Panc1 (cell line): ENCODE results near the gene FBXO31. TPM values are rescaled to one million over a fixed set of nuclear protein-coding genes. Genes with fewer than 3 reads are reported as not detected.
A peak's percentile ranks its signal among the peaks of the same experiment; 100 is the strongest.

Source experiments
- ATAC-seq: fragments of 200-7000 bp; cut with Tn5 transposase; 2 replicates; pipeline ENCODE4 v1.9.1; 2020; ENCODE audit warnings: mild to moderate bottlenecking, moderate library complexity
- BruUV-seq: library from RNA; stranded (reverse); fragments of 400-500 nt; replicated peaks from 2 replicates; lab custom pipeline; 2021; lab: Mats Ljungman, UMichigan
- CTCF ChIA-PET: fragments of 300-600 bp; sonication (Branson Sonifier 250); formaldehyde crosslinking; loops from one replicate; lab custom pipeline; 2022; ENCODE audit warnings: antibody characterized with exemption; lab: Charles Lee
- POLR2A ChIA-PET: fragments of 300-600 bp; sonication (Branson Sonifier 250); formaldehyde crosslinking; loops from one replicate; lab custom pipeline; 2022; ENCODE audit warnings: antibody characterized with exemption; lab: Charles Lee
- DNase-seq: peaks from one replicate; pipeline ENCODE4 v3.0.0-alpha.2; 2010; ENCODE audit warnings: low read depth, low spot score
- H3K27ac ChIP-seq: 2 replicates; pipeline ENCODE4 v1.5.1; 2011; ENCODE audit warnings: mild to moderate bottlenecking, low read length, inconsistent platforms
- H3K27me3 ChIP-seq: fragments of 200-500 bp; sonication (Bioruptor generic); 2 replicates; pipeline ENCODE4 v1.6.0; 2014; ENCODE audit warnings: low read length, inconsistent platforms; ENCODE audit not compliant: control insufficient read depth, insufficient read depth
- H3K36me3 ChIP-seq: fragments of 200-500 bp; sonication (Bioruptor generic); 2 replicates; pipeline ENCODE4 v1.5.1; 2014; ENCODE audit warnings: inconsistent platforms, mild to moderate bottlenecking, low read length, moderate library complexity; ENCODE audit not compliant: control insufficient read depth, insufficient read depth
- H3K4me1 ChIP-seq: 2 replicates; pipeline ENCODE4 v1.5.1; 2011; ENCODE audit warnings: inconsistent platforms, mild to moderate bottlenecking, low read length, moderate library complexity; ENCODE audit not compliant: control insufficient read depth, insufficient read depth
- H3K4me3 ChIP-seq, 2 experiments: 2 replicates each; pipeline ENCODE4 v1.5.1; 2011 to 2012; ENCODE audit warnings: low read depth in 2 of 2, low read length in 2 of 2, mild to moderate bottlenecking in 2 of 2, inconsistent platforms in 1 of 2, moderate library complexity in 1 of 2
- H3K9me3 ChIP-seq: fragments of 200-500 bp; sonication (Bioruptor generic); 2 replicates; pipeline ENCODE4 v1.5.1; 2014; ENCODE audit warnings: low read depth, mild to moderate bottlenecking, inconsistent platforms, low read length, moderate library complexity; ENCODE audit not compliant: control insufficient read depth, insufficient read depth
- CTCF ChIP-seq: fragments of 450-650 bp; IDR thresholded peaks from 2 replicates; pipeline ENCODE4 v1.5.1; 2017; ENCODE audit warnings: mild to moderate bottlenecking
- POLR2AphosphoS5 ChIP-seq: IDR thresholded peaks from 2 replicates; pipeline ENCODE4 v1.6.1; 2012; ENCODE audit warnings: mild to moderate bottlenecking, low read depth, low read length, moderate library complexity
- REST ChIP-seq, 2 experiments: IDR thresholded peaks; 2 replicates each; pipeline ENCODE4 v1.6.1; 2011 to 2012; ENCODE audit warnings: low read depth in 2 of 2, control low read depth in 1 of 2, low read length in 1 of 2, mild to moderate bottlenecking in 1 of 2, moderate library complexity in 1 of 2; ENCODE audit not compliant: insufficient read depth in 1 of 2
- SIN3A ChIP-seq: IDR thresholded peaks from 2 replicates; pipeline ENCODE4 v1.6.1; 2012; ENCODE audit warnings: low read depth, mild to moderate bottlenecking, low read length, moderate library complexity, borderline replicate concordance; ENCODE audit not compliant: insufficient read depth
- TCF7L2 ChIP-seq: IDR thresholded peaks from 2 replicates; pipeline ENCODE4 v1.6.1; 2011; ENCODE audit warnings: mild to moderate bottlenecking, low read depth, low read length, inconsistent platforms
- in situ Hi-C: cut with HindIII; loops from 2 replicates; pipeline ENCODE4 v1.10.0; 2016; ENCODE audit warnings: low sequenced_read_pairs, low pct_unique_long_range_greater_than_20kb
- intact Hi-C: fragments of 100-400 bp; cut with micrococcal nuclease; formaldehyde crosslinking; loops from one replicate; pipeline ENCODE4 v1.10.0; 2022; ENCODE audit not compliant: unreplicated experiment
- total RNA-seq: library from RNA; stranded (reverse); gene quantifications from one replicate; pipeline ENCODE4 v1.2.1, GENCODE V29; 2021; ENCODE audit not compliant: unreplicated experiment

The FBXO31 gene
- total RNA-seq, 1 experiment from 2014 or later, result 22.4 TPM

GRCh38 chr16:87404764-87405625, 21.4 kb upstream of the FBXO31 start:
- H3K9me3 ChIP-seq, result no peaks in the 10 kb centered on the region
- H3K27ac ChIP-seq, result no peak overlapping the region
- TF ChIP-seq POLR2AphosphoS5 (no peak), CTCF (no peak), REST (IDR thresholded peaks at IDR 0.05; ENCODE audit: insufficient read depth in 1 of 2, low read depth in 2 of 2, low read length in 1 of 2) (no peak), TCF7L2 (no peak), SIN3A (no peak)
- ChIA-PET POLR2A (no interaction called here), CTCF (interaction anchor here (0.6 kb wide), 1 partner anchor 595 kb away, joined by 4 read pairs; no protein-coding TSS in a partner anchor)
- no peaks in the 10 kb centered on the region for H3K27me3 ChIP-seq
- BruUV-seq, result no TSS peak
- no peaks in the 10 kb centered on the region for H3K4me1 ChIP-seq
- H3K36me3 ChIP-seq, result peaks cover 23% of the 10 kb centered on the region
- intact Hi-C loops, result no loop called here
- no peak overlapping the region for H3K4me3 ChIP-seq
- peak; percentile 58 for ATAC-seq
- in situ Hi-C loops, result no loop called here
- no peak for DNase-seq

GRCh38 chr16:87395181-87395842, 11.7 kb upstream of the FBXO31 start:
- Histone ChIP-seq H3K27me3 (no peaks in the 10 kb centered on the region), H3K4me3 (peak overlapping the region in 1 of 2 experiments; percentile 4; a peak in 1 of 4 replicates), H3K4me1 (peaks cover 16% of the 10 kb centered on the region), H3K9me3 (no peaks in the 10 kb centered on the region), H3K27ac (no peak overlapping the region), H3K36me3 (peaks cover 7% of the 10 kb centered on the region)
- ATAC-seq (no peak), DNase-seq (no peak)
- TF ChIP-seq CTCF (no peak), POLR2AphosphoS5 (no peak), TCF7L2 (no peak), SIN3A (no peak), REST (IDR thresholded peaks at IDR 0.05; ENCODE audit: insufficient read depth in 1 of 2, low read depth in 2 of 2, low read length in 1 of 2) (no peak)
- in situ Hi-C loops (no loop called here), intact Hi-C loops (no loop called here)
- ChIA-PET POLR2A (interaction anchor here (0.7 kb wide), 1 partner anchor 13 kb away, joined by 20 read pairs; no protein-coding TSS in a partner anchor), CTCF (no interaction called here)
- no TSS peak for BruUV-seq
